GM12878 (cell line): ENCODE data around the gene ATG9A. TPM values are rescaled to one million over a fixed set of nuclear protein-coding genes. Genes with fewer than 3 reads are reported as not detected.

Source experiments
- CREM ChIP-seq: IDR thresholded peaks from 2 replicates; pipeline ENCODE4 v1.6.1; 2014; ENCODE audit warnings: antibody characterized with exemption, low read depth
- EP300 ChIP-seq, 2 experiments: fragments of 150-350 bp in 1 of 2; IDR thresholded peaks; 2 replicates each; pipeline ENCODE4 v1.6.1; 2011 to 2012; ENCODE audit warnings: low read depth in 2 of 2, low read length in 2 of 2, borderline replicate concordance in 1 of 2, improper control_type of control experiment in 1 of 2, inconsistent platforms in 1 of 2; ENCODE audit not compliant: control insufficient read depth in 1 of 2
- EZH2 ChIP-seq: IDR thresholded peaks from 2 replicates; pipeline ENCODE4 v1.6.1; 2012; ENCODE audit warnings: low read depth, mild to moderate bottlenecking, control low read depth, inconsistent platforms, low read length, borderline replicate concordance; ENCODE audit not compliant: control insufficient read depth
- GATAD2B ChIP-seq: fragments of 450-650 bp; conservative IDR thresholded peaks from 2 replicates; pipeline ENCODE4 v1.6.1; 2017; ENCODE audit warnings: low read depth, mild to moderate bottlenecking, moderate library complexity
- HSF1 ChIP-seq: fragments of 150-350 bp; IDR thresholded peaks from 2 replicates; pipeline ENCODE4 v1.6.1; 2014; ENCODE audit warnings: mild to moderate bottlenecking, low read depth, low read length
- JUNB ChIP-seq: IDR thresholded peaks from 2 replicates; pipeline ENCODE4 v1.6.1; 2016; ENCODE audit warnings: antibody characterized with exemption, mild to moderate bottlenecking
- MTA2 ChIP-seq: fragments of 450-650 bp; IDR thresholded peaks from 2 replicates; pipeline ENCODE4 v1.6.1; 2016; ENCODE audit warnings: low read depth, mild to moderate bottlenecking, moderate library complexity
- MYB ChIP-seq: fragments of 150-350 bp; IDR thresholded peaks from 2 replicates; pipeline ENCODE4 v1.6.1; 2014; ENCODE audit warnings: mild to moderate bottlenecking, low read depth, low read length, borderline replicate concordance
- NFXL1 ChIP-seq: fragments of 450-650 bp; IDR thresholded peaks from 2 replicates; pipeline ENCODE4 v1.6.1; 2017; ENCODE audit warnings: antibody characterized with exemption, mild to moderate bottlenecking, borderline replicate concordance
- NKRF ChIP-seq: fragments of 450-650 bp; conservative IDR thresholded peaks from 2 replicates; pipeline ENCODE4 v1.6.1; 2017; ENCODE audit warnings: mild to moderate bottlenecking, moderate library complexity
- PAX5 ChIP-seq: IDR thresholded peaks from 2 replicates; pipeline ENCODE4 v1.6.1; 2011; ENCODE audit warnings: low read depth, low read length, borderline replicate concordance
- POLR2A ChIP-seq: IDR thresholded peaks from 2 replicates; pipeline ENCODE4 v1.6.1; 2011; ENCODE audit warnings: low read depth, mild to moderate bottlenecking, low read length
- RFX5 ChIP-seq: IDR thresholded peaks from 2 replicates; pipeline ENCODE4 v1.6.1; 2011; ENCODE audit warnings: low read depth, low read length, improper control_type of control experiment
- SPI1 ChIP-seq: IDR thresholded peaks from 2 replicates; pipeline ENCODE4 v1.6.1; 2011; ENCODE audit warnings: low read depth, mild to moderate bottlenecking, low read length, moderate library complexity, borderline replicate concordance; ENCODE audit not compliant: insufficient read depth
- STAT3 ChIP-seq: IDR thresholded peaks from 2 replicates; pipeline ENCODE4 v1.6.1; 2011; ENCODE audit warnings: low read depth, low read length, improper control_type of control experiment
- TCF7 ChIP-seq: IDR thresholded peaks from 2 replicates; pipeline ENCODE4 v1.6.1; 2014; ENCODE audit warnings: antibody characterized with exemption, borderline replicate concordance
- ZNF207 ChIP-seq: fragments of 450-650 bp; IDR thresholded peaks from 2 replicates; pipeline ENCODE4 v1.6.1; 2014; ENCODE audit warnings: antibody characterized with exemption, mild to moderate bottlenecking, borderline replicate concordance
- ZNF592 ChIP-seq: fragments of 450-650 bp; IDR thresholded peaks from 2 replicates; pipeline ENCODE4 v1.6.1; 2017; ENCODE audit warnings: mild to moderate bottlenecking, moderate library complexity
- polyA plus RNA-seq, 11 experiments: library from polyadenylated mRNA; depleted of rRNA in 4 of 11; unstranded in 6 of 11; stranded (reverse) in 5 of 11; fragments of >200 nt; fragmentation: Nextera tagmentation in 4 of 11; fragmentation: Illumina TruSeq in 1 of 11; extraction: Ambion mirVana in 4 of 11; extraction: Trizol in 1 of 11; gene quantifications; 1 replicate in 1 of 11; 2 replicates in 10 of 11; pipeline versions ENCODE4 v1.2.1 to v1.2.3, GENCODE V29; 2011 to 2016; ENCODE audit warnings: inconsistent platforms in 2 of 11, missing spikeins in 2 of 11, low read depth in 1 of 11
- total RNA-seq, 4 experiments: library from RNA; depleted of rRNA in 3 of 4; stranded (reverse); fragments of >200 nt in 3 of 4; fragmentation: Illumina TruSeq in 1 of 4; extraction: Trizol in 1 of 4; gene quantifications; 2 replicates each; pipeline versions ENCODE4 v1.2.1 to v1.2.3, GENCODE V29; 2013 to 2021
- TF ChIP-seq, protein P1 (sequence below): fragments of 450-650 bp; formaldehyde crosslinking; IDR thresholded peaks from 2 replicates; pipeline ENCODE4 v1.4.0; 2022; ENCODE audit warnings: mild to moderate bottlenecking, moderate library complexity

The ATG9A gene
- total and polyA plus RNA-seq, 10 of the 15 experiments (the other 5 are each of a cell fraction or from before 2014, with no cell fraction given) = 0.16 to 37.5 (median 14.6) TPM; not detected in 1

- TF ChIP-seq ZNF592 (0 out of 2 replicates have a peak, but pooled peaks have one; percentile 21), ZNF207 (peak; percentile 87; the same call in 1 of the 2 replicates), NFXL1 (no peak), JUNB (no peak), PAX5 (0 out of 2 replicates have a peak, but pooled peaks have one; percentile 19), EZH2 (no peak), POLR2A (peak; percentile 90), RFX5 (no peak; the same call in none of the 2 replicates), NKRF (peak; percentile 91), MTA2 (no peak), STAT3 (no peak), MYB (no peak), GATAD2B (0 out of 2 replicates have a peak, but pooled peaks have one; percentile 48), SPI1 (no peak), HSF1 (no peak), CREM (peak; percentile 93), EP300 (IDR thresholded peaks at IDR 0.05; ENCODE audit: borderline replicate concordance in 1 of 2, control insufficient read depth in 1 of 2, low read depth in 2 of 2, low read length in 2 of 2) (no peak), TCF7 (no peak)
- TF ChIP-seq, protein P1, sequence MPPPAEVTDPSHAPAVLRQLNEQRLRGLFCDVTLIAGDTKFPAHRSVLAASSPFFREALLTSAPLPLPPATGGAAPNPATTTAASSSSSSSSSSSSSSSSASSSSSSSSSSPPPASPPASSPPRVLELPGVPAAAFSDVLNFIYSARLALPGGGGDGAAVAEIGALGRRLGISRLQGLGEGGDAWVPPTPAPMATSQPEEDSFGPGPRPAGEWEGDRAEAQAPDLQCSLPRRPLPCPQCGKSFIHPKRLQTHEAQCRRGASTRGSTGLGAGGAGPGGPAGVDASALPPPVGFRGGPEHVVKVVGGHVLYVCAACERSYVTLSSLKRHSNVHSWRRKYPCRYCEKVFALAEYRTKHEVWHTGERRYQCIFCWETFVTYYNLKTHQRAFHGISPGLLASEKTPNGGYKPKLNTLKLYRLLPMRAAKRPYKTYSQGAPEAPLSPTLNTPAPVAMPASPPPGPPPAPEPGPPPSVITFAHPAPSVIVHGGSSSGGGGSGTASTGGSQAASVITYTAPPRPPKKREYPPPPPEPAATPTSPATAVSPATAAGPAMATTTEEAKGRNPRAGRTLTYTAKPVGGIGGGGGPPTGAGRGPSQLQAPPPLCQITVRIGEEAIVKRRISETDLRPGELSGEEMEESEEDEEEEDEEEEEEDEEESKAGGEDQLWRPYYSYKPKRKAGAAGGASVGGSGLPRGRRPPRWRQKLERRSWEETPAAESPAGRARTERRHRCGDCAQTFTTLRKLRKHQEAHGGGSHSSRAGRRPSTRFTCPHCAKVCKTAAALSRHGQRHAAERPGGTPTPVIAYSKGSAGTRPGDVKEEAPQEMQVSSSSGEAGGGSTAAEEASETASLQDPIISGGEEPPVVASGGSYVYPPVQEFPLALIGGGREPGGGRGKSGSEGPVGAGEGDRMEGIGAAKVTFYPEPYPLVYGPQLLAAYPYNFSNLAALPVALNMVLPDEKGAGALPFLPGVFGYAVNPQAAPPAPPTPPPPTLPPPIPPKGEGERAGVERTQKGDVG (CRISPR knock-in tag) = no peak
Observed at GRCh38 chr2:219229305-219230058, at the start of gene ATG9A, which contains the start of gene ANKZF1 (continued).
